HepG2 (cell line): Measurements from ENCODE around the gene APOLD1. TPM values are rescaled to one million over a fixed set of nuclear protein-coding genes. Genes with fewer than 3 reads are reported as not detected.

Source experiments
- BCL6 ChIP-seq: IDR thresholded peaks from 2 replicates; pipeline ENCODE4 v1.6.1; 2016; ENCODE audit warnings: missing genetic modification reagents, missing compliant biosample characterization
- ETV5 ChIP-seq: IDR thresholded peaks from 2 replicates; pipeline ENCODE4 v1.6.1; 2018; ENCODE audit warnings: missing biosample characterization, missing genetic modification reagents, inconsistent platforms, borderline replicate concordance
- GPN1 ChIP-seq: sonication (generic); formaldehyde crosslinking; IDR thresholded peaks from 2 replicates; pipeline ENCODE4 v1.5.1; 2020; ENCODE audit warnings: missing genetic modification reagents, borderline replicate concordance
- MBNL3 ChIP-seq: fragments of 250-450 bp; sonication (Bioruptor Pico); conservative IDR thresholded peaks from 2 replicates; pipeline ENCODE4 v1.8.0; 2022; ENCODE audit warnings: mild to moderate bottlenecking, inconsistent platforms
- MLLT10 ChIP-seq: sonication (generic); formaldehyde crosslinking; IDR thresholded peaks from 2 replicates; pipeline ENCODE4 v1.4.0; 2020; ENCODE audit warnings: missing genetic modification reagents
- MTF1 ChIP-seq: sonication (generic); formaldehyde crosslinking; IDR thresholded peaks from 2 replicates; pipeline ENCODE4 v1.5.0; 2020; ENCODE audit warnings: missing genetic modification reagents
- RAD21 ChIP-seq: fragments of 450-650 bp; formaldehyde crosslinking; IDR thresholded peaks from 2 replicates; pipeline ENCODE4 v1.5.0; 2020; ENCODE audit warnings: mild to moderate bottlenecking
- RFX5 ChIP-seq: IDR thresholded peaks from 2 replicates; pipeline ENCODE4 v1.6.1; 2011; ENCODE audit warnings: low read depth, low read length, improper control_type of control experiment
- RXRB ChIP-seq: IDR thresholded peaks from 2 replicates; pipeline ENCODE4 v1.6.1; 2016; ENCODE audit warnings: borderline replicate concordance, missing genetic modification reagents, missing compliant biosample characterization
- THYN1 ChIP-seq: sonication (generic); formaldehyde crosslinking; IDR thresholded peaks from 2 replicates; pipeline ENCODE4 v1.8.1; 2023; ENCODE audit warnings: low read depth, mild to moderate bottlenecking, moderate library complexity, missing genetic modification reagents, borderline replicate concordance
- TOPORS ChIP-seq: sonication (generic); formaldehyde crosslinking; IDR thresholded peaks from 2 replicates; pipeline ENCODE4 v1.8.0; 2023; ENCODE audit warnings: mild to moderate bottlenecking, missing genetic modification reagents
- ZFP36L2 ChIP-seq: sonication (generic); formaldehyde crosslinking; IDR thresholded peaks from 2 replicates; pipeline ENCODE4 v1.4.0; 2020; ENCODE audit warnings: missing genetic modification reagents
- ZFP62 ChIP-seq: sonication (generic); formaldehyde crosslinking; IDR thresholded peaks from 2 replicates; pipeline ENCODE4 v1.4.0; 2020; ENCODE audit warnings: missing genetic modification reagents
- ZFX ChIP-seq: sonication (generic); formaldehyde crosslinking; IDR thresholded peaks from 2 replicates; pipeline ENCODE4 v1.4.0; 2020; ENCODE audit warnings: mild to moderate bottlenecking, low read depth, missing genetic modification reagents, moderate library complexity
- ZFYVE20 ChIP-seq: sonication (generic); formaldehyde crosslinking; IDR thresholded peaks from 2 replicates; pipeline ENCODE4 v1.8.0; 2023; ENCODE audit warnings: low read depth, mild to moderate bottlenecking, moderate library complexity, missing genetic modification reagents, borderline replicate concordance
- ZNF138 ChIP-seq: sonication (generic); formaldehyde crosslinking; IDR thresholded peaks from 2 replicates; pipeline ENCODE4 v1.5.0; 2020; ENCODE audit warnings: mild to moderate bottlenecking, low read depth, missing genetic modification reagents
- ZNF180 ChIP-seq: sonication (generic); formaldehyde crosslinking; IDR thresholded peaks from 2 replicates; pipeline ENCODE4 v1.4.0; 2020; ENCODE audit warnings: low read depth, missing genetic modification reagents, borderline replicate concordance
- ZNF460 ChIP-seq: sonication (generic); formaldehyde crosslinking; IDR thresholded peaks from 2 replicates; pipeline ENCODE4 v1.5.1; 2020; ENCODE audit warnings: missing genetic modification reagents, mild to moderate bottlenecking, borderline replicate concordance
- ZNF569 ChIP-seq: sonication (generic); formaldehyde crosslinking; IDR thresholded peaks from 2 replicates; pipeline ENCODE4 v1.5.0; 2020; ENCODE audit warnings: mild to moderate bottlenecking, missing genetic modification reagents, moderate library complexity, borderline replicate concordance
- ZSCAN31 ChIP-seq: sonication (generic); formaldehyde crosslinking; IDR thresholded peaks from 2 replicates; pipeline ENCODE4 v1.5.0; 2020; ENCODE audit warnings: low read depth, mild to moderate bottlenecking, missing genetic modification reagents
- polyA plus RNA-seq, 8 experiments: library from polyadenylated mRNA; depleted of rRNA in 3 of 8; stranded (reverse) in 7 of 8; unstranded in 1 of 8; fragments of >200 nt; fragmentation: Illumina TruSeq in 4 of 8; extraction: Trizol in 4 of 8; gene quantifications; 2 replicates each; pipeline versions ENCODE4 v1.2.1 to v1.2.3, GENCODE V29; 2011 to 2016; ENCODE audit warnings: low read depth in 4 of 8, missing spikeins in 1 of 8, mixed read lengths in 1 of 8; ENCODE audit not compliant: insufficient read depth in 1 of 8
- total RNA-seq, 5 experiments: library from RNA; depleted of rRNA; stranded (reverse); fragments of >200 nt; fragmentation: Illumina TruSeq; extraction: Trizol; gene quantifications; 2 replicates each; pipeline ENCODE4 v1.2.3, GENCODE V29; 2016; ENCODE audit warnings: low read depth in 1 of 5
- TF ChIP-seq, protein P1 (sequence below): sonication (generic); formaldehyde crosslinking; IDR thresholded peaks from 2 replicates; pipeline ENCODE4 v1.8.0; 2022; ENCODE audit warnings: mild to moderate bottlenecking, missing genetic modification reagents; ENCODE audit not compliant: insufficient replicate concordance
- TF ChIP-seq, protein P2 (sequence below): sonication (generic); formaldehyde crosslinking; IDR thresholded peaks from 2 replicates; pipeline ENCODE4 v1.4.0; 2020; ENCODE audit warnings: missing genetic modification reagents
- TF ChIP-seq, protein P3 (sequence below): sonication (generic); formaldehyde crosslinking; IDR thresholded peaks from 2 replicates; pipeline ENCODE4 v1.5.0; 2020; ENCODE audit warnings: missing genetic modification reagents
- TF ChIP-seq, protein P4 (sequence below): sonication (generic); formaldehyde crosslinking; IDR thresholded peaks from 2 replicates; pipeline ENCODE4 v1.5.0; 2020; ENCODE audit warnings: missing genetic modification reagents, mild to moderate bottlenecking, borderline replicate concordance

Gene APOLD1
- total and polyA plus RNA-seq, 2 of the 13 experiments (the other 11 are each of a cell fraction or from before 2014, with no cell fraction given), result 0.20 to 0.84 TPM

DNA sequence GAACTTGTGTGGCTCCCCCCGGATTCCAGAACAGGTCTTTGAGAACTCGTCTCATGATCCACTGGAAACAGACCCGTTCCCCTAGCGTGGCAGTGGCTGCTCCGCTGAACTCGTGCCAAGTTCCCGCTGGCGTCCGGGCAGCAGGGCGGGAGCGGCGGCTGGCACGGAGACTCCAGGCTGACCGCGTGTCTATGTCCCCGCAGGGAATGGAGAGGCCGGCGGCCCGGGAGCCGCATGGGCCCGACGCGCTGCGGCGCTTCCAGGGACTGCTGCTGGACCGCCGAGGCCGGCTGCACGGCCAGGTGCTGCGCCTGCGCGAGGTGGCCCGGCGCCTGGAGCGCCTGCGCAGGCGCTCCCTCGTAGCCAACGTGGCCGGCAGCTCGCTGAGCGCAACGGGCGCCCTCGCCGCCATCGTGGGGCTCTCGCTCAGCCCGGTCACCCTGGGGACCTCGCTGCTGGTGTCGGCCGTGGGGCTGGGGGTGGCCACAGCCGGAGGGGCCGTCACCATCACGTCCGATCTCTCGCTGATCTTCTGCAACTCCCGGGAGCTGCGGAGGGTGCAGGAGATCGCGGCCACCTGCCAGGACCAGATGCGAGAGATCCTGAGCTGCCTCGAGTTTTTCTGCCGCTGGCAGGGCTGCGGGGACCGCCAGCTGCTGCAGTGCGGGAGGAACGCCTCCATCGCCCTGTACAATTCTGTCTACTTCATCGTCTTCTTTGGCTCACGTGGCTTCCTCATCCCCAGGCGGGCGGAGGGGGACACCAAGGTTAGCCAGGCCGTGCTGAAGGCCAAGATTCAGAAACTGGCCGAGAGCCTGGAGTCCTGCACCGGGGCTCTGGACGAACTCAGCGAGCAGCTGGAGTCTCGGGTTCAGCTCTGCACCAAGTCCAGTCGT, 1.5 kb downstream of the APOLD1 start (continued):
- TF ChIP-seq ZSCAN31, result no peak; the same call in 1 of the 2 replicates
- TF ChIP-seq ZFX, result peak; percentile 75
- TF ChIP-seq ZFP36L2, result no peak
- TF ChIP-seq, protein P1, sequence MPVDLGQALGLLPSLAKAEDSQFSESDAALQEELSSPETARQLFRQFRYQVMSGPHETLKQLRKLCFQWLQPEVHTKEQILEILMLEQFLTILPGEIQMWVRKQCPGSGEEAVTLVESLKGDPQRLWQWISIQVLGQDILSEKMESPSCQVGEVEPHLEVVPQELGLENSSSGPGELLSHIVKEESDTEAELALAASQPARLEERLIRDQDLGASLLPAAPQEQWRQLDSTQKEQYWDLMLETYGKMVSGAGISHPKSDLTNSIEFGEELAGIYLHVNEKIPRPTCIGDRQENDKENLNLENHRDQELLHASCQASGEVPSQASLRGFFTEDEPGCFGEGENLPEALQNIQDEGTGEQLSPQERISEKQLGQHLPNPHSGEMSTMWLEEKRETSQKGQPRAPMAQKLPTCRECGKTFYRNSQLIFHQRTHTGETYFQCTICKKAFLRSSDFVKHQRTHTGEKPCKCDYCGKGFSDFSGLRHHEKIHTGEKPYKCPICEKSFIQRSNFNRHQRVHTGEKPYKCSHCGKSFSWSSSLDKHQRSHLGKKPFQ (CRISPR knock-in tag), result no peak
- TF ChIP-seq BCL6, result no peak
- peak; percentile 36; the same call in 1 of the 2 replicates for TF ChIP-seq GPN1
- no peak for TF ChIP-seq TOPORS
- no peak for TF ChIP-seq ZNF180
- TF ChIP-seq ZNF460, result no peak
- peak; percentile 42; the same call in 1 of the 2 replicates for TF ChIP-seq ETV5 (CRISPR knock-in tag)
- no peak for TF ChIP-seq RXRB (CRISPR knock-in tag)
- peak; percentile 90 for TF ChIP-seq MTF1
- TF ChIP-seq, protein P2, sequence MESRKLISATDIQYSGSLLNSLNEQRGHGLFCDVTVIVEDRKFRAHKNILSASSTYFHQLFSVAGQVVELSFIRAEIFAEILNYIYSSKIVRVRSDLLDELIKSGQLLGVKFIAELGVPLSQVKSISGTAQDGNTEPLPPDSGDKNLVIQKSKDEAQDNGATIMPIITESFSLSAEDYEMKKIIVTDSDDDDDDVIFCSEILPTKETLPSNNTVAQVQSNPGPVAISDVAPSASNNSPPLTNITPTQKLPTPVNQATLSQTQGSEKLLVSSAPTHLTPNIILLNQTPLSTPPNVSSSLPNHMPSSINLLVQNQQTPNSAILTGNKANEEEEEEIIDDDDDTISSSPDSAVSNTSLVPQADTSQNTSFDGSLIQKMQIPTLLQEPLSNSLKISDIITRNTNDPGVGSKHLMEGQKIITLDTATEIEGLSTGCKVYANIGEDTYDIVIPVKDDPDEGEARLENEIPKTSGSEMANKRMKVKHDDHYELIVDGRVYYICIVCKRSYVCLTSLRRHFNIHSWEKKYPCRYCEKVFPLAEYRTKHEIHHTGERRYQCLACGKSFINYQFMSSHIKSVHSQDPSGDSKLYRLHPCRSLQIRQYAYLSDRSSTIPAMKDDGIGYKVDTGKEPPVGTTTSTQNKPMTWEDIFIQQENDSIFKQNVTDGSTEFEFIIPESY (CRISPR knock-in tag), result no peak
- TF ChIP-seq, protein P3, sequence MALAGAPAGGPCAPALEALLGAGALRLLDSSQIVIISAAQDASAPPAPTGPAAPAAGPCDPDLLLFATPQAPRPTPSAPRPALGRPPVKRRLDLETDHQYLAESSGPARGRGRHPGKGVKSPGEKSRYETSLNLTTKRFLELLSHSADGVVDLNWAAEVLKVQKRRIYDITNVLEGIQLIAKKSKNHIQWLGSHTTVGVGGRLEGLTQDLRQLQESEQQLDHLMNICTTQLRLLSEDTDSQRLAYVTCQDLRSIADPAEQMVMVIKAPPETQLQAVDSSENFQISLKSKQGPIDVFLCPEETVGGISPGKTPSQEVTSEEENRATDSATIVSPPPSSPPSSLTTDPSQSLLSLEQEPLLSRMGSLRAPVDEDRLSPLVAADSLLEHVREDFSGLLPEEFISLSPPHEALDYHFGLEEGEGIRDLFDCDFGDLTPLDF (CRISPR knock-in tag), result no peak
- TF ChIP-seq RFX5, result no peak
- TF ChIP-seq, protein P4, sequence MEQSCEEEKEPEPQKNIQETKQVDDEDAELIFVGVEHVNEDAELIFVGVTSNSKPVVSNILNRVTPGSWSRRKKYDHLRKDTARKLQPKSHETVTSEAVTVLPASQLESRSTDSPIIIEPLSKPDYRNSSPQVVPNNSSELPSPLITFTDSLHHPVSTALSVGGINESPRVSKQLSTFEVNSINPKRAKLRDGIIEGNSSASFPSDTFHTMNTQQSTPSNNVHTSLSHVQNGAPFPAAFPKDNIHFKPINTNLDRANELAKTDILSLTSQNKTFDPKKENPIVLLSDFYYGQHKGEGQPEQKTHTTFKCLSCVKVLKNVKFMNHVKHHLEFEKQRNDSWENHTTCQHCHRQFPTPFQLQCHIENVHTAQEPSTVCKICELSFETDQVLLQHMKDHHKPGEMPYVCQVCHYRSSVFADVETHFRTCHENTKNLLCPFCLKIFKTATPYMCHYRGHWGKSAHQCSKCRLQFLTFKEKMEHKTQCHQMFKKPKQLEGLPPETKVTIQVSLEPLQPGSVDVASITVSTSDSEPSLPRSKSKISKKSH (CRISPR knock-in tag), result no peak
- no peak for TF ChIP-seq ZNF569 (CRISPR knock-in tag)
- TF ChIP-seq MBNL3 (CRISPR knock-in tag), result no peak
- 0 out of 2 replicates have a peak, but pooled peaks have one; percentile 72 for TF ChIP-seq ZNF138 (CRISPR knock-in tag)
- no peak for TF ChIP-seq THYN1 (CRISPR knock-in tag)
- no peak for TF ChIP-seq RAD21 (CRISPR knock-in tag)
- TF ChIP-seq MLLT10 (CRISPR knock-in tag), result no peak
- TF ChIP-seq ZFYVE20 (CRISPR knock-in tag), result no peak
- no peak for TF ChIP-seq ZFP62 (CRISPR knock-in tag)
